ENCODE results near the gene YWHAB. TPM values are rescaled to one million over a fixed set of nuclear protein-coding genes. Genes with fewer than 3 reads are reported as not detected.

The YWHAB gene
- total and polyA plus RNA-seq, 10 of the 15 experiments (the other 5 are each of a cell fraction or from before 2014, with no cell fraction given) = 63.5 to 323 (median 144) TPM

- H3K27ac ChIP-seq (ENCODE audit: control insufficient read depth, insufficient read depth) = no peak overlapping the region
- RAD21 ChIA-PET (ENCODE audit: unreplicated experiment) = no interaction called here
- FAIRE-seq = no peak
- no peak overlapping the region for H2AFZ ChIP-seq (ENCODE audit: control insufficient read depth, low read depth, low read length)
- no TSS peak for BruUV-seq (replicated peaks)
- H3K36me3 ChIP-seq (ENCODE audit: control insufficient read depth in 2 of 2, insufficient read depth in 2 of 2, low read length in 1 of 2) = peaks cover 0 to 6% of the 10 kb centered on the region in 2 experiments; a peak in 1 of 4 replicates
- no peak for DNase-seq (ENCODE audit: low read depth, low spot score)
- no peak overlapping the region for H3K4me2 ChIP-seq (ENCODE audit: control insufficient read depth, insufficient read depth)
- no peaks in the 10 kb centered on the region for H4K20me1 ChIP-seq (ENCODE audit: control insufficient read depth, insufficient read depth)
- ATAC-seq = no peak
- POLR2A ChIA-PET = no interaction called here
- CTCF ChIA-PET = no interaction called here
- intact Hi-C loops (cut with micrococcal nuclease; ENCODE audit: unreplicated experiment) = no loop called here
- in situ Hi-C loops (cut with MboI) = no loop called here
- SMC1A ChIA-PET (ENCODE audit: uncharacterized antibody, unreplicated experiment) = no interaction called here
- no peaks in the 10 kb centered on the region for H3K4me1 ChIP-seq (ENCODE audit: control insufficient read depth, insufficient read depth, low read length)
- 94% methylated on average over 16 of the region's 18 CpGs for WGBS (ENCODE audit: insufficient coverage, insufficient replicate concordance, low lambda C conversion rate, missing lambda C conversion rate)
- no peaks in the 10 kb centered on the region for H3K27me3 ChIP-seq (replicated peaks in 1 of 2; ENCODE audit: control insufficient read depth in 2 of 2, insufficient read depth in 2 of 2, low read length in 1 of 2)
- TF ChIP-seq ZNF24 (IDR thresholded peaks at IDR 0.05) = no peak
- no peak for TF ChIP-seq MXI1 (IDR thresholded peaks at IDR 0.05; ENCODE audit: low read depth, low read length)
- no peak for TF ChIP-seq EP300 (IDR thresholded peaks at IDR 0.05; ENCODE audit: borderline replicate concordance in 1 of 2, control insufficient read depth in 1 of 2, low read depth in 2 of 2, low read length in 2 of 2)
- TF ChIP-seq SIN3A (IDR thresholded peaks at IDR 0.05; ENCODE audit: low read depth, low read length) = no peak
- no peak for TF ChIP-seq HCFC1 (IDR thresholded peaks at IDR 0.05; ENCODE audit: low read length)
- no peak for TF ChIP-seq PAX8 (IDR thresholded peaks at IDR 0.05)
- TF ChIP-seq KLF5 (IDR thresholded peaks at IDR 0.05; ENCODE audit: partially characterized antibody) = no peak
- no peak for TF ChIP-seq ATF2 (IDR thresholded peaks at IDR 0.05; ENCODE audit: low read length)
- no peak for TF ChIP-seq PRDM15 (CRISPR knock-in tag; IDR thresholded peaks at IDR 0.05)
- TF ChIP-seq CREM (IDR thresholded peaks at IDR 0.05; ENCODE audit: low read depth) = no peak
- TF ChIP-seq NR2C2 (IDR thresholded peaks at IDR 0.05; ENCODE audit: borderline replicate concordance, control insufficient read depth, insufficient read length, low read depth) = no peak
- no peak for TF ChIP-seq JUND (IDR thresholded peaks at IDR 0.05; ENCODE audit: low read depth, low read length)
- TF ChIP-seq ZNF274 (IDR thresholded peaks at IDR 0.05; ENCODE audit: insufficient read depth, insufficient read length) = no peak
- H3K4me3 ChIP-seq = no peak overlapping the region
- no peak overlapping the region for H3K9ac ChIP-seq (ENCODE audit: control insufficient read depth, insufficient read depth, low read length)
- H3K9me3 ChIP-seq (replicated peaks; ENCODE audit: control insufficient read depth, insufficient read depth, low read length) = no peaks in the 10 kb centered on the region
- no peaks in the 10 kb centered on the region for H3K79me2 ChIP-seq (ENCODE audit: control insufficient read depth, insufficient read depth, low read length)
Observed at GRCh38 chr20:44930517-44931168, 45.1 kb downstream of the YWHAB start.
